NB4 (cell line): ENCODE results near the gene MOSPD2.

ENCODE experiments used
- DNase-seq: peaks from one replicate; pipeline ENCODE4 v3.0.0; 2010; ENCODE audit warnings: low read depth
- H3K4me3 ChIP-seq: one replicate; pipeline ENCODE4 v1.5.1; 2011; ENCODE audit warnings: mild to moderate bottlenecking, low read depth, low read length, moderate library complexity
- MYC ChIP-seq: IDR thresholded peaks from 2 replicates; pipeline ENCODE4 v1.6.1; 2011; ENCODE audit warnings: low read depth, low read length
- POLR2A ChIP-seq: IDR thresholded peaks from 2 replicates; pipeline ENCODE4 v1.6.1; 2011; ENCODE audit warnings: mild to moderate bottlenecking; ENCODE audit not compliant: insufficient read length; ENCODE audit errors: extremely low read depth
- TF ChIP-seq, protein P1 (sequence below): IDR thresholded peaks from one replicate; pipeline ENCODE4 v1.5.1; 2012; ENCODE audit warnings: low read depth, low read length
- TF ChIP-seq, protein P2 (sequence below): IDR thresholded peaks from 2 replicates; pipeline ENCODE4 v1.6.1; 2011; ENCODE audit warnings: low read depth, low read length

MOSPD2 gene

DNA sequence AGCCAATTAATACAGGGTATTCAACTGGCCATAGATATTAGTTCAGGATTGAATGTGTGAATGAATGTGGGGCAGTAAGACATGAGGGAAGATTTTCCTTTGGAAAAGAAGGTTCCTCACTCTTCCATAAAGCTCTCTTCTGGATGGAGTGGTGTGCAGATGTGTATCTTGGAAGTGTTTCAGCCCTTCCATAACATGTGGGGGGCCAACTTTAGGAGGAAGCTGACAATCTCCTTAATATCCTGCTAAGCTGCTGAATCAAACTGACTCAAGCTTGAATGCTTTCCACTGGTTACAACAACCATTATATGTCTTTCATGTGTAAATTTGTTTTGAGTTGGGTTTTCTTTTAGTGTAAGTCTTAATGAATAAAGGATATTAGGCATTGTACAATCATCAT is 40.6 kb upstream of the MOSPD2 start:
- H3K4me3 ChIP-seq: no peak overlapping the region
- no peak for DNase-seq
- TF ChIP-seq MYC: no peak
- TF ChIP-seq, protein P1, sequence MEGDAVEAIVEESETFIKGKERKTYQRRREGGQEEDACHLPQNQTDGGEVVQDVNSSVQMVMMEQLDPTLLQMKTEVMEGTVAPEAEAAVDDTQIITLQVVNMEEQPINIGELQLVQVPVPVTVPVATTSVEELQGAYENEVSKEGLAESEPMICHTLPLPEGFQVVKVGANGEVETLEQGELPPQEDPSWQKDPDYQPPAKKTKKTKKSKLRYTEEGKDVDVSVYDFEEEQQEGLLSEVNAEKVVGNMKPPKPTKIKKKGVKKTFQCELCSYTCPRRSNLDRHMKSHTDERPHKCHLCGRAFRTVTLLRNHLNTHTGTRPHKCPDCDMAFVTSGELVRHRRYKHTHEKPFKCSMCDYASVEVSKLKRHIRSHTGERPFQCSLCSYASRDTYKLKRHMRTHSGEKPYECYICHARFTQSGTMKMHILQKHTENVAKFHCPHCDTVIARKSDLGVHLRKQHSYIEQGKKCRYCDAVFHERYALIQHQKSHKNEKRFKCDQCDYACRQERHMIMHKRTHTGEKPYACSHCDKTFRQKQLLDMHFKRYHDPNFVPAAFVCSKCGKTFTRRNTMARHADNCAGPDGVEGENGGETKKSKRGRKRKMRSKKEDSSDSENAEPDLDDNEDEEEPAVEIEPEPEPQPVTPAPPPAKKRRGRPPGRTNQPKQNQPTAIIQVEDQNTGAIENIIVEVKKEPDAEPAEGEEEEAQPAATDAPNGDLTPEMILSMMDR: no peak

DNA sequence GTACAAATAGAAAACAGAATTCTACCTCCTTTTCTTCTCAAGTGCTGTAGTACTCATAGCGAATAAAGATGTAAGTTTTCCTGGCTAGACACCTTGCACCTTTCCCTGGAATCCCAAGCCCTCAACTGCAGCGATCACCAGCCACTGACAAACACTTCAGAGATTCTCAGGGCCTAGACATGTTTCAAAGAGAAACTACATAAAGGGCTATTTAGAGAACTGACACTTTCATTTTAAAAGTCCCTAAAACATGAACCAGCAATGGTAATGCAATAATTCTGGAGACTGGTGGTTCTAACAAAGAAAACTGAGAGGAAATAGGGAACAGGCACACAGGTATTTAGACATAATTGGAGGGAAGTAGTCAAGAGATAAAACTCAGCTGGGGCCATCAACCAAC is 36.1 kb upstream of the MOSPD2 start:
- no peak overlapping the region for H3K4me3 ChIP-seq
- DNase-seq: no peak
- TF ChIP-seq, protein P2, sequence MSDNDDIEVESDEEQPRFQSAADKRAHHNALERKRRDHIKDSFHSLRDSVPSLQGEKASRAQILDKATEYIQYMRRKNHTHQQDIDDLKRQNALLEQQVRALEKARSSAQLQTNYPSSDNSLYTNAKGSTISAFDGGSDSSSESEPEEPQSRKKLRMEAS: no peak
- TF ChIP-seq POLR2A: no peak
- no peak for TF ChIP-seq MYC
- TF ChIP-seq, protein P1: no peak

DNA sequence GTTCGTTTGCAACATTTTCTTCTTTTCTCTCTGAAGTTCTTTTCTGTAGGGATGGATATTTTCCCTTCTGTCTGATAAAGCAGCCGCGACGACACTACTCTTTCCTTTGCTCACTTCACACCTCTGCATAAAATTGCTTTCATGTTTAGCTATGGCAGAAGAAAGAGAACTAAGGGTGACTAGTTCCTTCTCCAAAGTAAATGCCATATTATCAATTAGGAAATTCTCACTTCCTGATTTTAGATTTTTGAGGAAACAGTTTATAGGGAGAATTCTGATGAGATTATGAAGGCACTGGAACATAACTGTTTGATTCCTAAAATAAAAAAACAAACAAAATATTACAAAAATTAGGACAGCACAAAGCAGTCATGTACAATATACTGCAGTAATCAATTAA is 29.6 kb upstream of the MOSPD2 start:
- no peak for TF ChIP-seq POLR2A
- TF ChIP-seq, protein P1: no peak
- TF ChIP-seq, protein P2: no peak
- TF ChIP-seq MYC: no peak
- no peak for DNase-seq
- H3K4me3 ChIP-seq: no peak overlapping the region

DNA sequence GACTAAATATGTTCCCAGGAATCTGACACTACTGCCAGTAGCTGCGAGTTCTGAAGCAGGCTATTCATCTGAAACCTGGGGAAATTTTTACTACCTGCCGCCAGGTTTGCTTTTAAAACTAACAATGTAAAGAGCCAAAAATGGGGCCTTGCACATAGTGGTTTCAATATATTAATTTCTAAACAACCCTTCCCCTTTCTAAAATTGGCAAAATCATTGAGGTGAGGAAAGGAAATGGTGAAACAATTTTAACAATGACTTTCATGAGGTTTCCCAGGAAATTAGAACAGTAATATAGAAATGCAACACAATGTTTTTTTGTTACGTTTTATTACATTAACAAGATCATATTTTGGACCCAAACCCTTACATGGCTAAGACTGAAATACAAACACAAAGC is 21.7 kb upstream of the MOSPD2 start:
- no peak overlapping the region for H3K4me3 ChIP-seq
- DNase-seq: peak; percentile 2
- TF ChIP-seq POLR2A (no peak), MYC (no peak)
- TF ChIP-seq, protein P2: no peak
- TF ChIP-seq, protein P1: no peak

DNA sequence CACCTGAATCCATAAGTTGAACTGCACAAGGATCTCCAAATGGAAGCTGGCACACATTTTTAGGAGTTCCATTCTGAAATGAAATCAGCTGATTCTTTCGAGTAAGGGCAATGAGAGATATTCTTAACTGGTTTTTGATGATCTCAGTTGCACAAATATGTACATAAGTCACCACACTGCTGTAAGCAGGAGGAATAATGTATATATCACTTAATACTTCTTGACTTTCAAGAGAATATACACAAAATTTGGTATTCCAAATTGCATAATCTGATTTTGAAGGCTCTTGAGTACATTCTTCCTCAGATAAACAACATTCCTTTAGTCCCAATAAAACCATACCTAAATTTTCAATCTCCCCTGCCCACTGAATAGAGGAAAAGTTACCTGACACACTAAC is 8.6 kb upstream of the MOSPD2 start:
- TF ChIP-seq, protein P1: no peak
- TF ChIP-seq, protein P2: no peak
- TF ChIP-seq MYC (no peak), POLR2A (no peak)
- no peak for DNase-seq
- no peak overlapping the region for H3K4me3 ChIP-seq

DNA sequence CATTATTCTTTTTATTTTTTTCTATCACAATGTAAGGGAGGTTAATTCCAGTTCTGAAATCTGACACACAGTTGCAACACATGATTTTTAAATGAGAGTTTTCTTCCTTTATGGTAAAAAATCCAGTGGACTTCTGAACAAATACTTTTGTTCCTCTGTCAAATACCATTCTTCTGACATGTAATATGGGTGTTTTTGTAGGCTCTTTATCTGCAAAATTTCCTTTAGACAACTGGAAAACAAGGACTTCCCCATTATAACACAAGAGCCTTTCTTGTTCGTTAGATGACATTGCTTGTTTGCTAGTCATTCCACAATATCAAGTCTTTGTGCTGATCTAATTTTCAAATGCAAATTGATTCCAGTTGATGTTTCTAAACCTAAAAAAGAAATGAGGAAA is 8.0 kb upstream of the MOSPD2 start:
- DNase-seq: no peak
- H3K4me3 ChIP-seq: no peak overlapping the region
- TF ChIP-seq MYC (no peak), POLR2A (no peak)
- TF ChIP-seq, protein P1: no peak
- TF ChIP-seq, protein P2: no peak
